HCT116 (cell line): ENCODE measurements around the gene SLC35G6.

Experiments
- ATF3 ChIP-seq: IDR thresholded peaks from 2 replicates; pipeline ENCODE4 v1.6.1; 2012
- CBX3 ChIP-seq: IDR thresholded peaks from 2 replicates; pipeline ENCODE4 v1.6.1; 2012; ENCODE audit warnings: low read depth
- CEBPB ChIP-seq: IDR thresholded peaks from 2 replicates; pipeline ENCODE4 v1.6.1; 2012; ENCODE audit warnings: low read depth
- CTCF ChIP-seq, 3 experiments: fragments of 200-600 bp in 1 of 3; sonication (generic) in 1 of 3; IDR thresholded peaks in 2 of 3; conservative IDR thresholded peaks in 1 of 3; 2 replicates each; pipeline ENCODE4 v1.5.1; 2012 to 2017; ENCODE audit warnings: low read depth in 2 of 3, low read length in 2 of 3, antibody characterized with exemption in 1 of 3, borderline replicate concordance in 1 of 3, control low read depth in 1 of 3, mild to moderate bottlenecking in 1 of 3, mixed read lengths in 1 of 3, mixed run types in 1 of 3, moderate library complexity in 1 of 3; ENCODE audit not compliant: insufficient read depth in 1 of 3
- EZH2 ChIP-seq: fragments of 200-600 bp; sonication (generic); IDR thresholded peaks from 2 replicates; pipeline ENCODE4 v1.6.1; 2017; ENCODE audit warnings: antibody characterized with exemption, mixed run types
- EZH2phosphoT487 ChIP-seq: fragments of 200-600 bp; IDR thresholded peaks from 2 replicates; pipeline ENCODE4 v1.6.1; 2018; ENCODE audit warnings: antibody characterized with exemption, borderline replicate concordance
- JUND ChIP-seq: IDR thresholded peaks from 2 replicates; pipeline ENCODE4 v1.6.1; 2012
- POLR2A ChIP-seq: IDR thresholded peaks from 2 replicates; pipeline ENCODE4 v1.7.0; 2011; ENCODE audit warnings: borderline replicate concordance; ENCODE audit not compliant: insufficient read depth, insufficient read length; ENCODE audit errors: extremely low read depth
- POLR2AphosphoS5 ChIP-seq: IDR thresholded peaks from 2 replicates; pipeline ENCODE4 v1.6.1; 2011; ENCODE audit warnings: mild to moderate bottlenecking, low read depth, low read length, moderate library complexity
- RAD21 ChIP-seq: IDR thresholded peaks from 2 replicates; pipeline ENCODE4 v1.6.1; 2012; ENCODE audit warnings: low read depth, mild to moderate bottlenecking
- SRF ChIP-seq: IDR thresholded peaks from 2 replicates; pipeline ENCODE4 v1.6.1; 2012; ENCODE audit warnings: low read depth
- YY1 ChIP-seq: IDR thresholded peaks from 2 replicates; pipeline ENCODE4 v1.6.1; 2011; ENCODE audit warnings: low read length, low read depth, moderate library complexity, mild to moderate bottlenecking; ENCODE audit not compliant: insufficient replicate concordance; ENCODE audit errors: extremely low read depth
- ZNF274 ChIP-seq: fragments of 200-500 bp; sonication (Bioruptor generic); IDR thresholded peaks from 2 replicates; pipeline ENCODE4 v1.6.1; 2014; ENCODE audit warnings: mild to moderate bottlenecking, low read depth, low read length, inconsistent platforms
- TF ChIP-seq, protein P1 (sequence below): IDR thresholded peaks from 2 replicates; pipeline ENCODE4 v1.6.1; 2012

- TF ChIP-seq CTCF (IDR thresholded peaks at IDR 0.05 in 2 of 3, conservative IDR thresholded peaks at IDR 0.05 in 1 of 3; ENCODE audit: borderline replicate concordance in 1 of 3, insufficient read depth in 1 of 3, low read depth in 2 of 3, low read length in 2 of 3): no peak
- TF ChIP-seq POLR2AphosphoS5: no peak
- no peak for TF ChIP-seq POLR2A
- TF ChIP-seq SRF: no peak
- TF ChIP-seq YY1: no peak
- TF ChIP-seq ATF3: no peak
- TF ChIP-seq CEBPB: no peak
- no peak for TF ChIP-seq ZNF274
- TF ChIP-seq JUND: no peak
- TF ChIP-seq, protein P1, sequence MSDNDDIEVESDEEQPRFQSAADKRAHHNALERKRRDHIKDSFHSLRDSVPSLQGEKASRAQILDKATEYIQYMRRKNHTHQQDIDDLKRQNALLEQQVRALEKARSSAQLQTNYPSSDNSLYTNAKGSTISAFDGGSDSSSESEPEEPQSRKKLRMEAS: no peak
- TF ChIP-seq CBX3: no peak
- no peak for TF ChIP-seq EZH2
- no peak for TF ChIP-seq EZH2phosphoT487
- TF ChIP-seq RAD21: no peak
Observed at GRCh38 chr17:7466318-7466638, 15.0 kb upstream of the SLC35G6 start.
